Endothelial cell of umbilical vein (primary cell): ENCODE data around the gene VARS1. TPM values are rescaled to one million over a fixed set of nuclear protein-coding genes. Genes with fewer than 3 reads are reported as not detected.

ENCODE experiments used
- BruUV-seq: library from RNA; stranded (reverse); fragments of 400-500 nt; replicated peaks from 2 replicates; lab custom pipeline; 2021; lab: Mats Ljungman, UMichigan
- CTCF ChIA-PET: fragments of 300-600, 350-600 bp; sonication (Branson Sonifier 250); formaldehyde crosslinking; loops from one replicate; lab custom pipeline; 2021; ENCODE audit warnings: antibody characterized with exemption, inconsistent platforms; lab: Charles Lee
- POLR2A ChIA-PET: fragments of 300-600, 350-600 bp; sonication (Branson Sonifier 250); formaldehyde crosslinking; loops from one replicate; lab custom pipeline; 2021; ENCODE audit warnings: antibody characterized with exemption, inconsistent platforms; lab: Charles Lee
- DNase-seq: peaks from one replicate; pipeline ENCODE4 v3.0.0-alpha.2; 2011; ENCODE audit warnings: low read depth, low spot score
- FAIRE-seq: peaks from 2 replicates; lab custom pipeline; 2011; peaks lifted over from hg19 to GRCh38; lab: Jason Lieb, UNC
- H2AFZ ChIP-seq: 2 replicates; pipeline ENCODE4 v1.6.0; 2012; ENCODE audit warnings: low read depth, low read length, control low read depth, inconsistent platforms
- H3K27ac ChIP-seq: 2 replicates; pipeline ENCODE4 v1.5.1; 2011; ENCODE audit warnings: low read depth, mild to moderate bottlenecking, control low read depth, low read length, moderate library complexity; ENCODE audit not compliant: insufficient read depth
- H3K27me3 ChIP-seq, 2 experiments: 2 replicates each; pipeline versions ENCODE4 v1.6.0 to v1.6.1; 2011; ENCODE audit warnings: low read length in 2 of 2, mixed read lengths in 1 of 2; ENCODE audit not compliant: control insufficient read depth in 2 of 2, insufficient read depth in 2 of 2
- H3K36me3 ChIP-seq, 2 experiments: 2 replicates in 1 of 2; 3 replicates in 1 of 2; pipeline ENCODE4 v1.5.1; 2011; ENCODE audit warnings: low read length in 2 of 2, mild to moderate bottlenecking in 1 of 2, moderate library complexity in 1 of 2; ENCODE audit not compliant: control insufficient read depth in 2 of 2, insufficient read depth in 2 of 2; ENCODE audit errors: extremely low read depth in 1 of 2
- H3K4me1 ChIP-seq: 3 replicates; pipeline ENCODE4 v1.5.1; 2011; ENCODE audit warnings: mild to moderate bottlenecking, low read length; ENCODE audit not compliant: control insufficient read depth, insufficient read depth; ENCODE audit errors: extremely low read depth
- H3K4me2 ChIP-seq: 2 replicates; pipeline ENCODE4 v1.6.1; 2011; ENCODE audit warnings: low read length, control low read depth, mixed read lengths; ENCODE audit not compliant: insufficient read depth
- H3K4me3 ChIP-seq, 3 experiments: fragments of 200-600 bp in 1 of 3; sonication (generic), shearing (Covaris generic) in 1 of 3; replicated peaks in 1 of 3; 2 replicates each; pipeline ENCODE4 v1.5.1; 2011 to 2016; ENCODE audit warnings: control low read depth in 3 of 3, low read length in 3 of 3, mild to moderate bottlenecking in 2 of 3, inconsistent platforms in 1 of 3, low read depth in 1 of 3, moderate library complexity in 1 of 3; ENCODE audit not compliant: insufficient read depth in 1 of 3
- H3K79me2 ChIP-seq: 2 replicates; pipeline ENCODE4 v1.6.0; 2012; ENCODE audit warnings: low read length, inconsistent platforms; ENCODE audit not compliant: control insufficient read depth, insufficient read depth
- H3K9ac ChIP-seq: replicated peaks from 2 replicates; pipeline ENCODE3; 2011; ENCODE audit warnings: low read length, control low read depth; ENCODE audit not compliant: insufficient read depth; ENCODE audit errors: extremely low read depth
- H3K9me1 ChIP-seq: replicated peaks from 3 replicates; pipeline ENCODE4 v1.6.0; 2011; ENCODE audit warnings: mild to moderate bottlenecking, low read length; ENCODE audit not compliant: control insufficient read depth, insufficient read depth; ENCODE audit errors: extremely low read depth
- H3K9me3 ChIP-seq: replicated peaks from 2 replicates; pipeline ENCODE4 v1.5.1; 2012; ENCODE audit warnings: low read length, inconsistent platforms; ENCODE audit not compliant: control insufficient read depth, insufficient read depth
- H4K20me1 ChIP-seq: replicated peaks from 2 replicates; pipeline ENCODE3; 2011; ENCODE audit warnings: mild to moderate bottlenecking, low read length; ENCODE audit not compliant: control insufficient read depth, insufficient read depth; ENCODE audit errors: extremely low read depth
- EZH2 ChIP-seq: IDR thresholded peaks from 2 replicates; pipeline ENCODE4 v1.6.1; 2012; ENCODE audit warnings: borderline replicate concordance, low read depth, mild to moderate bottlenecking, moderate library complexity, low read length, inconsistent platforms; ENCODE audit not compliant: severe bottlenecking
- FOS ChIP-seq: IDR thresholded peaks from 2 replicates; pipeline ENCODE4 v1.6.1; 2011; ENCODE audit warnings: mild to moderate bottlenecking, low read length, moderate library complexity, borderline replicate concordance; ENCODE audit not compliant: insufficient read depth
- GATA2 ChIP-seq: IDR thresholded peaks from 2 replicates; pipeline ENCODE4 v1.7.0; 2011; ENCODE audit warnings: low read depth, mild to moderate bottlenecking, moderate library complexity, mixed read lengths, low read length; ENCODE audit not compliant: insufficient read length, insufficient read depth
- JUN ChIP-seq: IDR thresholded peaks from 2 replicates; pipeline ENCODE4 v1.6.1; 2011; ENCODE audit warnings: borderline replicate concordance, low read depth; ENCODE audit not compliant: insufficient read length, insufficient read depth
- MYC ChIP-seq: IDR thresholded peaks from one replicate; pipeline ENCODE4 v1.6.1; 2011; ENCODE audit warnings: mild to moderate bottlenecking, low read depth, low read length
- POLR2A ChIP-seq: IDR thresholded peaks from 2 replicates; pipeline ENCODE4 v1.6.1; 2012; ENCODE audit warnings: low read depth, mild to moderate bottlenecking, control low read depth, low read length
- POLR2AphosphoS5 ChIP-seq: IDR thresholded peaks from 2 replicates; pipeline ENCODE4 v1.6.1; 2012; ENCODE audit warnings: low read depth, mild to moderate bottlenecking, control low read depth, low read length, moderate library complexity; ENCODE audit not compliant: insufficient read depth
- dilution Hi-C: fragments of 300-500 bp; cut with MboI; formaldehyde crosslinking; loops from one replicate; pipeline ENCODE4 v1.15.0; 2019; ENCODE audit warnings: low sequenced_read_pairs; ENCODE audit not compliant: extremely low pct_ligation_motif_present
- intact Hi-C: fragments of 100-400 bp; cut with micrococcal nuclease; formaldehyde crosslinking; loops from one replicate; pipeline ENCODE4 v1.10.0; 2022
- polyA plus RNA-seq, 4 experiments: library from polyadenylated mRNA; depleted of rRNA in 3 of 4; stranded (reverse) in 3 of 4; unstranded in 1 of 4; fragments of >200 nt; gene quantifications; 2 replicates each; pipeline versions ENCODE4 v1.2.1 to v1.2.3, GENCODE V29; 2011 to 2012; ENCODE audit warnings: missing spikeins in 1 of 4
- total RNA-seq: library from RNA; stranded (reverse); gene quantifications from 2 replicates; pipeline ENCODE4 v1.2.3, GENCODE V29; 2021
- TF ChIP-seq, protein P1 (sequence below), 2 donors: IDR thresholded peaks; 1 replicate in 1 of 2; 2 replicates in 1 of 2; pipeline ENCODE4 v1.5.1; 2011; ENCODE audit warnings: low read length in 2 of 2, mild to moderate bottlenecking in 2 of 2, moderate library complexity in 2 of 2, control low read depth in 1 of 2, inconsistent platforms in 1 of 2, low read depth in 1 of 2; ENCODE audit not compliant: insufficient read depth in 1 of 2; ENCODE audit errors: extremely low read depth in 1 of 2
- TF ChIP-seq, protein P2 (sequence below): IDR thresholded peaks from 2 replicates; pipeline ENCODE4 v1.6.1; 2011; ENCODE audit not compliant: insufficient read depth, insufficient read length

Gene VARS1
- total and polyA plus RNA-seq, 2 donors (not counting 3 experiments of a cell fraction or from before 2014, with no cell fraction given) = 37.4 to 121 TPM

DNA sequence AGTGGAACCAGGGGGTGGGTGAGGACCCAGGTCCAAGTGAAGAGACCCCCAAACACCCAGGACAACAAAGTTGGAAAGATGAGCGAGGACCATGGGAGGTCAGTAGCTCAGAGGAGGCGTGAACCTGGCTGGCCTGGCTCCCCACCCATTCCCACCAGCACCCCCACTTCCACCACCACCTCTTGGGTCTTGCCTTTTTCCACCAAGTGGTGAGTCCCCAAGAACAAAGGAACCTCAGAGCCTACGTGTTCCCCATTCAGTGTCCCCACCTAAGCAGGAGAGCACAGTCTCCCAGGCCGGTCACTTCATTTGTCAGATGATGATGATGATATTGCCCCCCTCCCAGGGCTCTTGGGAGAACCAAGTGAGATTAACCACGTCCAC lies 17.9 kb downstream of the VARS1 start:
- Histone ChIP-seq H3K27ac (no peak overlapping the region), H3K27me3 (no peaks in the 10 kb centered on the region), H3K4me2 (no peak overlapping the region), H2AFZ (no peak overlapping the region), H3K4me3 (no peak overlapping the region), H3K9me1 (no peaks in the 10 kb centered on the region), H3K79me2 (no peaks in the 10 kb centered on the region), H4K20me1 (no peaks in the 10 kb centered on the region), H3K4me1 (peaks cover 4% of the 10 kb centered on the region), H3K9me3 (no peaks in the 10 kb centered on the region), H3K9ac (no peak overlapping the region), H3K36me3 (peaks cover 3 to 31% of the 10 kb centered on the region in 2 experiments)
- intact Hi-C loops (no loop called here), dilution Hi-C loops (no loop called here)
- FAIRE-seq = no peak
- ChIA-PET POLR2A (interaction anchor here (0.8 kb wide), 1 partner anchor 50 kb away, joined by 3 read pairs; the partner anchor contains the start of gene HSPA1B), CTCF (interaction anchor here (0.7 to 2.0 kb wide), 7 partner anchors 8 to 54 kb away, joined by 3 to 10 read pairs (median 4); partner anchors contain the start of genes HSPA1A and HSPA1L)
- TF ChIP-seq MYC = no peak
- no peak for TF ChIP-seq POLR2AphosphoS5
- TF ChIP-seq POLR2A = no peak
- no peak for TF ChIP-seq GATA2
- TF ChIP-seq, protein P1, sequence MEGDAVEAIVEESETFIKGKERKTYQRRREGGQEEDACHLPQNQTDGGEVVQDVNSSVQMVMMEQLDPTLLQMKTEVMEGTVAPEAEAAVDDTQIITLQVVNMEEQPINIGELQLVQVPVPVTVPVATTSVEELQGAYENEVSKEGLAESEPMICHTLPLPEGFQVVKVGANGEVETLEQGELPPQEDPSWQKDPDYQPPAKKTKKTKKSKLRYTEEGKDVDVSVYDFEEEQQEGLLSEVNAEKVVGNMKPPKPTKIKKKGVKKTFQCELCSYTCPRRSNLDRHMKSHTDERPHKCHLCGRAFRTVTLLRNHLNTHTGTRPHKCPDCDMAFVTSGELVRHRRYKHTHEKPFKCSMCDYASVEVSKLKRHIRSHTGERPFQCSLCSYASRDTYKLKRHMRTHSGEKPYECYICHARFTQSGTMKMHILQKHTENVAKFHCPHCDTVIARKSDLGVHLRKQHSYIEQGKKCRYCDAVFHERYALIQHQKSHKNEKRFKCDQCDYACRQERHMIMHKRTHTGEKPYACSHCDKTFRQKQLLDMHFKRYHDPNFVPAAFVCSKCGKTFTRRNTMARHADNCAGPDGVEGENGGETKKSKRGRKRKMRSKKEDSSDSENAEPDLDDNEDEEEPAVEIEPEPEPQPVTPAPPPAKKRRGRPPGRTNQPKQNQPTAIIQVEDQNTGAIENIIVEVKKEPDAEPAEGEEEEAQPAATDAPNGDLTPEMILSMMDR (IDR thresholded peaks at IDR 0.05; ENCODE audit: extremely low read depth in 1 of 2, insufficient read depth in 1 of 2, low read depth in 1 of 2, low read length in 2 of 2) = no peak
- TF ChIP-seq, protein P2, sequence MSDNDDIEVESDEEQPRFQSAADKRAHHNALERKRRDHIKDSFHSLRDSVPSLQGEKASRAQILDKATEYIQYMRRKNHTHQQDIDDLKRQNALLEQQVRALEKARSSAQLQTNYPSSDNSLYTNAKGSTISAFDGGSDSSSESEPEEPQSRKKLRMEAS = no peak
- no peak for TF ChIP-seq JUN
- no peak for TF ChIP-seq EZH2
- no peak for TF ChIP-seq FOS
- BruUV-seq = no TSS peak
- no peak for DNase-seq
